ENCODE data around the gene CHN2. TPM values are rescaled to one million over a fixed set of nuclear protein-coding genes. Genes with fewer than 3 reads are reported as not detected.

The CHN2 gene
- polyA plus RNA-seq, 1 of the 3 experiments (the other 2 are of a cell fraction): 0.02 TPM

- H3K79me2 ChIP-seq (ENCODE audit: insufficient read depth): no peaks in the 10 kb centered on the region
- H3F3A ChIP-seq (replicated peaks; ENCODE audit: insufficient read depth): peaks cover 4% of the 10 kb centered on the region
- H3K9ac ChIP-seq: no peak overlapping the region
- POLR2A ChIA-PET: no interaction called here
- WGBS (ENCODE audit: low lambda C conversion rate): 85% methylated on average over 11 of the region's 11 CpGs
- H3K4me3 ChIP-seq (ENCODE audit: low read depth in 2 of 2, low read length in 1 of 2): no peak overlapping the region
- H3K9me3 ChIP-seq: no peaks in the 10 kb centered on the region
- H3K4me2 ChIP-seq: no peak overlapping the region
- no peaks in the 10 kb centered on the region for H3K27me3 ChIP-seq (ENCODE audit: insufficient read depth)
- TF ChIP-seq RFX5 (IDR thresholded peaks at IDR 0.05; ENCODE audit: low read length) (no peak), PBX3 (IDR thresholded peaks at IDR 0.05) (no peak), TEAD4 (IDR thresholded peaks at IDR 0.05; ENCODE audit: borderline replicate concordance, insufficient read depth) (no peak), RXRA (IDR thresholded peaks at IDR 0.05; ENCODE audit: borderline replicate concordance, low read depth) (no peak)
- H3K27ac ChIP-seq (ENCODE audit: low read depth in 2 of 2, low read length in 1 of 2): no peak overlapping the region
- 0 out of 2 replicates have a peak overlapping the region, but pooled peaks have one; percentile 12 for H2AFZ ChIP-seq (ENCODE audit: low read depth)
- H3K36me3 ChIP-seq (replicated peaks in 1 of 2; ENCODE audit: control insufficient read depth in 1 of 2, insufficient read depth in 2 of 2, low read length in 1 of 2): no peaks in the 10 kb centered on the region
- H3K9me2 ChIP-seq: no peaks in the 10 kb centered on the region
- H4K20me1 ChIP-seq (ENCODE audit: insufficient read depth): no peaks in the 10 kb centered on the region
- no peak for DNase-seq
- H3K4me1 ChIP-seq (ENCODE audit: control insufficient read depth in 1 of 2, insufficient read depth in 2 of 2, low read depth in 1 of 2, low read length in 1 of 2): peaks cover 5 to 42% of the 10 kb centered on the region in 2 experiments; a peak in 3 of 4 replicates
- CTCF ChIA-PET: interaction anchor here (1.2 kb wide), 1 partner anchor 557 kb away, joined by 3 read pairs; no protein-coding TSS in a partner anchor
These were observed 288.9 kb downstream of the CHN2 start for GRCh38 chr7:29483219-29484104.

GRCh38 chr7:29484280-29484679 is 289.7 kb downstream of the CHN2 start:
- H3K4me2 ChIP-seq: no peak overlapping the region
- no peak overlapping the region for H3K4me3 ChIP-seq (ENCODE audit: low read depth in 2 of 2, low read length in 1 of 2)
- peaks cover 11% of the 10 kb centered on the region for H3F3A ChIP-seq (replicated peaks; ENCODE audit: insufficient read depth)
- no peaks in the 10 kb centered on the region for H3K9me3 ChIP-seq
- no peak for DNase-seq
- no peaks in the 10 kb centered on the region for H3K9me2 ChIP-seq
- H2AFZ ChIP-seq (ENCODE audit: low read depth): no peak overlapping the region
- ChIA-PET CTCF (interaction anchor here (1.2 kb wide), 1 partner anchor 557 kb away, joined by 3 read pairs; no protein-coding TSS in a partner anchor), POLR2A (no interaction called here)
- no peak overlapping the region for H3K27ac ChIP-seq (ENCODE audit: low read depth in 2 of 2, low read length in 1 of 2)
- peaks cover 12 to 41% of the 10 kb centered on the region in 2 experiments for H3K4me1 ChIP-seq (ENCODE audit: control insufficient read depth in 1 of 2, insufficient read depth in 2 of 2, low read depth in 1 of 2, low read length in 1 of 2)
- no peaks in the 10 kb centered on the region for H3K27me3 ChIP-seq (ENCODE audit: insufficient read depth)
- no peaks in the 10 kb centered on the region for H4K20me1 ChIP-seq (ENCODE audit: insufficient read depth)
- H3K9ac ChIP-seq: no peak overlapping the region
- no peaks in the 10 kb centered on the region for H3K79me2 ChIP-seq (ENCODE audit: insufficient read depth)
- no peaks in the 10 kb centered on the region for H3K36me3 ChIP-seq (replicated peaks in 1 of 2; ENCODE audit: control insufficient read depth in 1 of 2, insufficient read depth in 2 of 2, low read length in 1 of 2)
- WGBS (ENCODE audit: low lambda C conversion rate): 95% methylated on average over 3 of the region's 3 CpGs
- TF ChIP-seq REST (IDR thresholded peaks at IDR 0.05; ENCODE audit: low read depth, low read length) (no peak), FOSL2 (IDR thresholded peaks at IDR 0.05; ENCODE audit: borderline replicate concordance, low read depth) (no peak), RAD21 (IDR thresholded peaks at IDR 0.05; ENCODE audit: low read length) (no peak), RCOR1 (IDR thresholded peaks at IDR 0.05; ENCODE audit: low read length) (no peak), YY1 (IDR thresholded peaks at IDR 0.05; ENCODE audit: low read depth) (no peak), EZH2phosphoT487 (IDR thresholded peaks at IDR 0.05; ENCODE audit: borderline replicate concordance, low read depth) (no peak), FOXJ3 (CRISPR knock-in tag; IDR thresholded peaks at IDR 0.05) (no peak)
